Parathyroid adenoma (tissue), 2 donors: ENCODE measurements around the gene ARL14.
A peak's percentile ranks its signal among the peaks of the same experiment; 100 is the strongest.

Experiments
- H2AFZ ChIP-seq: fragments of 300-600 bp; sonication (generic); one replicate; pipeline ENCODE4 v1.7.0; 2017; ENCODE audit warnings: antibody characterized with exemption, mild to moderate bottlenecking
- H3K27ac ChIP-seq: fragments of 300-600 bp; sonication (generic); one replicate; pipeline ENCODE4 v1.7.0; 2017
- H3K27me3 ChIP-seq: fragments of 300-600 bp; sonication (generic); one replicate; pipeline ENCODE4 v1.7.0; 2017; ENCODE audit warnings: low read length; ENCODE audit not compliant: control insufficient read depth, insufficient read depth
- H3K36me3 ChIP-seq: fragments of 300-600 bp; sonication (generic); one replicate; pipeline ENCODE4 v1.7.0; 2017; ENCODE audit warnings: low read length; ENCODE audit not compliant: control insufficient read depth, insufficient read depth
- H3K4me1 ChIP-seq: fragments of 300-600 bp; sonication (generic); one replicate; pipeline ENCODE4 v1.7.0; 2017; ENCODE audit warnings: control low read depth
- H3K4me2 ChIP-seq: fragments of 300-600 bp; sonication (generic); one replicate; pipeline ENCODE4 v1.7.0; 2017; ENCODE audit warnings: low read length
- H3K4me3 ChIP-seq: fragments of 300-600 bp; sonication (generic); one replicate; pipeline ENCODE4 v1.7.0; 2017; ENCODE audit warnings: low read depth, low read length
- H3K79me2 ChIP-seq: fragments of 300-600 bp; sonication (generic); one replicate; pipeline ENCODE4 v1.7.0; 2017; ENCODE audit warnings: control low read depth
- H3K9ac ChIP-seq: fragments of 300-600 bp; sonication (generic); one replicate; pipeline ENCODE4 v1.7.0; 2017; ENCODE audit warnings: mild to moderate bottlenecking
- H3K9me3 ChIP-seq: fragments of 300-600 bp; sonication (generic); one replicate; pipeline ENCODE4 v1.7.0; 2017; ENCODE audit warnings: low read length; ENCODE audit not compliant: control insufficient read depth
- TF ChIP-seq, protein P1 (sequence below): fragments of 300-600 bp; sonication (generic); IDR thresholded peaks from one replicate; pipeline ENCODE4 v1.7.0; 2017; ENCODE audit warnings: antibody characterized with exemption, mild to moderate bottlenecking
- donor health status: primary hyperparathyroidism.

Gene ARL14

DNA sequence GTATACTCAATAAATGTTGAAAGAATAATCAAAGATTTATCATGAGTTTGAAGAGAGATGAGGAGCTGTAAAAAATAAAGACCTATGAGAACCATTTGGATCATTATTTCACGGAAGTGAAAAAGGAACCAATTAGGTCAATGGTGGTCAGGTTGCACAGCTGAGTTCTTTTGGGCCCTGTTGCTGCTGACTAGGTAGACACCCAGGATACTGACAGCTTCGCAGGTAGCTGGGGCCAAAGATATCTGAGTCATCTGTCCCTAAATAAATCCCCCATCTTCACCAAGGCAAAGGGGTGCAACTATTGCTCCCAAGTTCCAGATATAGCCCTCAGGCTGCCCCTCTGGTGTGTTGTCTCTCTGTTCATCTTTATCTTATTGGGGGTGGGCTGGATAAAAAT is 5.0 kb upstream of the ARL14 start:
- Histone ChIP-seq H3K9me3 (no peaks in the 10 kb centered on the region), H3K4me1 (no peaks in the 10 kb centered on the region), H3K79me2 (no peaks in the 10 kb centered on the region), H3K9ac (no peak overlapping the region), H2AFZ (no peak overlapping the region), H3K4me3 (no peak overlapping the region), H3K4me2 (no peak overlapping the region), H3K36me3 (no peaks in the 10 kb centered on the region), H3K27me3 (no peaks in the 10 kb centered on the region), H3K27ac (no peak overlapping the region)
- TF ChIP-seq, protein P1, sequence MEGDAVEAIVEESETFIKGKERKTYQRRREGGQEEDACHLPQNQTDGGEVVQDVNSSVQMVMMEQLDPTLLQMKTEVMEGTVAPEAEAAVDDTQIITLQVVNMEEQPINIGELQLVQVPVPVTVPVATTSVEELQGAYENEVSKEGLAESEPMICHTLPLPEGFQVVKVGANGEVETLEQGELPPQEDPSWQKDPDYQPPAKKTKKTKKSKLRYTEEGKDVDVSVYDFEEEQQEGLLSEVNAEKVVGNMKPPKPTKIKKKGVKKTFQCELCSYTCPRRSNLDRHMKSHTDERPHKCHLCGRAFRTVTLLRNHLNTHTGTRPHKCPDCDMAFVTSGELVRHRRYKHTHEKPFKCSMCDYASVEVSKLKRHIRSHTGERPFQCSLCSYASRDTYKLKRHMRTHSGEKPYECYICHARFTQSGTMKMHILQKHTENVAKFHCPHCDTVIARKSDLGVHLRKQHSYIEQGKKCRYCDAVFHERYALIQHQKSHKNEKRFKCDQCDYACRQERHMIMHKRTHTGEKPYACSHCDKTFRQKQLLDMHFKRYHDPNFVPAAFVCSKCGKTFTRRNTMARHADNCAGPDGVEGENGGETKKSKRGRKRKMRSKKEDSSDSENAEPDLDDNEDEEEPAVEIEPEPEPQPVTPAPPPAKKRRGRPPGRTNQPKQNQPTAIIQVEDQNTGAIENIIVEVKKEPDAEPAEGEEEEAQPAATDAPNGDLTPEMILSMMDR = no peak

DNA sequence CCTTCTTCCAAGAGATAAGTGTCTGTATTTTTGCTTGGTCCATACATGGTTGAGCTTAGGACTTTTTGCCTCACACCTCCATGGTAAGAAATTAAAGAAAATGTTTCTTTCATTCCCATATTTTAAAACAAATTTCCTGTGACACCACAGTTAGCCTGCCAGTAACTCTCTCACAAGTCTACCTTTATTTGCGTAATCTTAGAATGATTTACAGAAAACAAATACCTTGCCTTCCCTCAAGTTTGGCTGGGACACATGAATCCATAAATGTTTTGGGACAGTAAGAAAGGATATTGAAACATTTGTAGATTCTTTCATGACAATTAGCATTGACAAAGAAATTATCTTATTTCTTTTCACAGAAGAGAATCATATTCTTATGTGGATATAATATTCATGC is 3.8 kb upstream of the ARL14 start:
- TF ChIP-seq, protein P1 = no peak
- Histone ChIP-seq H3K4me1 (peaks cover 7% of the 10 kb centered on the region), H3K27me3 (no peaks in the 10 kb centered on the region), H2AFZ (no peak overlapping the region), H3K27ac (no peak overlapping the region), H3K36me3 (no peaks in the 10 kb centered on the region), H3K79me2 (no peaks in the 10 kb centered on the region), H3K9ac (no peak overlapping the region), H3K4me3 (no peak overlapping the region), H3K9me3 (no peaks in the 10 kb centered on the region), H3K4me2 (no peak overlapping the region)

DNA sequence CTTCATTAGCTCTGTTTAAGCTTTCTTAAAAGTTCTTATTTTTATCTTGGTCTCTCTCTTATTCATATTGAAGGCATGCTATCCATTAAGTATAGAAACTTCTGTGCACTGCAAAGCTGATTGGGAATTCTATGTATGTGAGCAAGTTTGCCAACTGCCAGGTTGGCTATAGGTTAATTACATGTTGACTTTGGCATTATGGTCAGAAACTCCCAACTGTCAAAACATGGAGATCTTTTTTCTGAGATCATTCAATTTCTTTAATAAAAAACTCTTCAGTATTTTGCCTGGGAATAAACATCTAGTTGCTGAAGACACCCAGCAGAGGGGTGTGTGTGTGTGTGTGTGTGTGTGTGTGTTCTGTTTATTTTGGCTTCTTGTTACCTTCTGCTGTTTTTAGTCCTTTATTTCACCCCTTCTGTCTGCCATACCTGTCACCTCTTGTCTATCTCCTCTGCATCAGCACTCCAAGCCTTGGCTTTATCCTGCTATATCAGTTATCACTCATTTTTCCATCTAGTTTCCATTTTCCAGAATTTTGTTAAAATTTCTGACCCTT is 1.3 kb upstream of the ARL14 start:
- Histone ChIP-seq H3K4me2 (no peak overlapping the region), H3K27ac (no peak overlapping the region), H3K4me1 (peaks cover 7% of the 10 kb centered on the region), H3K9ac (no peak overlapping the region), H3K79me2 (no peaks in the 10 kb centered on the region), H3K36me3 (no peaks in the 10 kb centered on the region), H2AFZ (no peak overlapping the region), H3K4me3 (no peak overlapping the region), H3K27me3 (no peaks in the 10 kb centered on the region), H3K9me3 (no peaks in the 10 kb centered on the region)
- TF ChIP-seq, protein P1 = no peak

DNA sequence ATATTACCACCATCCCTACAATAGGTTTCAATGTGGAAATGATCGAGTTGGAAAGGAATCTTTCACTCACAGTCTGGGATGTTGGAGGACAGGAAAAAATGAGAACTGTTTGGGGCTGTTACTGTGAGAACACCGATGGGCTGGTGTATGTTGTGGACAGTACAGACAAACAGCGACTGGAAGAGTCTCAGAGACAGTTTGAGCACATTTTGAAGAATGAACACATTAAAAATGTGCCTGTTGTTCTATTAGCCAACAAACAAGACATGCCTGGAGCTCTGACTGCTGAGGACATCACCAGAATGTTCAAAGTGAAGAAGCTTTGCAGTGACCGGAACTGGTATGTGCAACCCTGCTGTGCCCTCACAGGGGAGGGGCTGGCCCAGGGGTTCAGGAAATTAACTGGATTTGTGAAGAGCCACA is 510 bp downstream of the ARL14 start:
- no peak overlapping the region for H3K4me2 ChIP-seq
- no peaks in the 10 kb centered on the region for H3K9me3 ChIP-seq
- TF ChIP-seq, protein P1 = no peak
- H3K27ac ChIP-seq = peak overlapping the region; percentile 13
- no peaks in the 10 kb centered on the region for H3K36me3 ChIP-seq
- H3K9ac ChIP-seq = no peak overlapping the region
- peaks cover 7% of the 10 kb centered on the region for H3K4me1 ChIP-seq
- H3K79me2 ChIP-seq = no peaks in the 10 kb centered on the region
- H3K27me3 ChIP-seq = no peaks in the 10 kb centered on the region
- no peak overlapping the region for H3K4me3 ChIP-seq
- peak overlapping the region; percentile 49 for H2AFZ ChIP-seq

DNA sequence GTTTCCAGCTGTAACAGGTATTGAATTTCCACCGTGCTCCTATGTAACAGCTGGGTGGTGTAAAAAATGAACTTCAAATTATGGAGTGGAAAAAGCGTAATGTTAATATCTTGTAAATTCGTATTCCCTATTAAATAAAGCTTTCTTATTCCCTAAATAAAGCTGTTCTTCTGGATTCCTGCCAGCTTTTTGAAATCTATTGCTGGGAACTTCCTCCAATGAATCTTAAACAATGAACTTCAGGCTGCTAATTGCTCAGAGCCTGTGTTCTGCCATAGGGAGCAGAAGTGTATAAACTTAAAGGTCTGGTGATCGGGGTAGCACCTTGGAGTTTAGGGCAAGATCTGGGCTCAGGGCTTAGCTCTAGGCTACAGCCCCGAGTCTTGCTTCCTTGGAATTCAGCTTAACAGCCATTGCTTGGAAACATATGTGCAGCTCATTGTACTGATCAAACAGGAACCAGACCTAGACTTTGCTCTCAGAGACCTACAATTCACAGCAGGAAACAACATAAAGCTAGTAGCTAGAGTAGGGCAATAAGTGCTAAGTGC is 1.4 kb downstream of the ARL14 start:
- H3K79me2 ChIP-seq = no peaks in the 10 kb centered on the region
- no peak overlapping the region for H3K27ac ChIP-seq
- H3K27me3 ChIP-seq = no peaks in the 10 kb centered on the region
- peaks cover 7% of the 10 kb centered on the region for H3K4me1 ChIP-seq
- no peak overlapping the region for H3K4me2 ChIP-seq
- H3K9me3 ChIP-seq = no peaks in the 10 kb centered on the region
- H3K36me3 ChIP-seq = no peaks in the 10 kb centered on the region
- H3K9ac ChIP-seq = no peak overlapping the region
- no peak overlapping the region for H2AFZ ChIP-seq
- H3K4me3 ChIP-seq = no peak overlapping the region
- TF ChIP-seq, protein P1 = no peak
